Activated gamma-delta T cell (primary cell): ENCODE measurements around the gene AP3M1.

Experiments
- DNase-seq: peaks from one replicate; lab custom pipeline; 2025; lab: John Stamatoyannopoulos, UW

Gene AP3M1

GRCh38 chr10:74079936-74080590 is 70.6 kb downstream of the AP3M1 start:
- DNase-seq = no peak

GRCh38 chr10:74079028-74079935 is 71.3 kb downstream of the AP3M1 start:
- DNase-seq = no peak

- DNase-seq = no peak
Observed at GRCh38 chr10:74078037-74078436, 72.6 kb downstream of the AP3M1 start.

GRCh38 chr10:74077416-74077815 is 73.2 kb downstream of the AP3M1 start:
- no peak for DNase-seq

- no peak for DNase-seq
Observed at GRCh38 chr10:74076961-74077360, 73.7 kb downstream of the AP3M1 start.

- no peak for DNase-seq
Observed at GRCh38 chr10:74075906-74076305, 74.7 kb downstream of the AP3M1 start.

GRCh38 chr10:74072503-74072902 is 78.1 kb downstream of the AP3M1 start:
- DNase-seq = no peak

- DNase-seq = no peak
Observed at GRCh38 chr10:74071157-74071556, 79.5 kb downstream of the AP3M1 start.
